Stimulated activated naive CD8-positive, alpha-beta T cell treated with anti-CD3 and anti-CD28 coated beads, Interleukin-15, amount 100 ng/mL, for 72 hours (primary cell): ENCODE data around the gene ADAM23.

Experiments used
- ATAC-seq: fragments of 150-1000 bp; cut with Tn5 transposase; 2 replicates; pipeline ENCODE4 v1.10.0; 2021; ENCODE audit warnings: mild to moderate bottlenecking, moderate library complexity
- DNase-seq, 2 donors: peaks; one replicate each; pipeline ENCODE4 v3.0.0; 2021 to 2022
- H3K27ac Mint-ChIP-seq, 2 donors: one replicate each; pipeline ENCODE4 v1.8.0; 2022; ENCODE audit warnings: mild to moderate bottlenecking in 2 of 2, mixed read lengths in 2 of 2, moderate library complexity in 2 of 2
- H3K27me3 Mint-ChIP-seq: one replicate; pipeline ENCODE4 v1.8.0; 2022; ENCODE audit warnings: mixed read lengths
- H3K4me1 Mint-ChIP-seq: one replicate; pipeline ENCODE4 v1.8.0; 2022; ENCODE audit warnings: mild to moderate bottlenecking, mixed read lengths
- H3K4me3 Mint-ChIP-seq, 2 donors: one replicate each; pipeline ENCODE4 v1.8.0; 2022; ENCODE audit warnings: mild to moderate bottlenecking in 2 of 2, mixed read lengths in 2 of 2, moderate library complexity in 1 of 2
- H3K9me3 Mint-ChIP-seq, 2 donors: one replicate each; pipeline ENCODE4 v1.8.0; 2022; ENCODE audit warnings: mixed read lengths in 2 of 2

Gene ADAM23

DNA sequence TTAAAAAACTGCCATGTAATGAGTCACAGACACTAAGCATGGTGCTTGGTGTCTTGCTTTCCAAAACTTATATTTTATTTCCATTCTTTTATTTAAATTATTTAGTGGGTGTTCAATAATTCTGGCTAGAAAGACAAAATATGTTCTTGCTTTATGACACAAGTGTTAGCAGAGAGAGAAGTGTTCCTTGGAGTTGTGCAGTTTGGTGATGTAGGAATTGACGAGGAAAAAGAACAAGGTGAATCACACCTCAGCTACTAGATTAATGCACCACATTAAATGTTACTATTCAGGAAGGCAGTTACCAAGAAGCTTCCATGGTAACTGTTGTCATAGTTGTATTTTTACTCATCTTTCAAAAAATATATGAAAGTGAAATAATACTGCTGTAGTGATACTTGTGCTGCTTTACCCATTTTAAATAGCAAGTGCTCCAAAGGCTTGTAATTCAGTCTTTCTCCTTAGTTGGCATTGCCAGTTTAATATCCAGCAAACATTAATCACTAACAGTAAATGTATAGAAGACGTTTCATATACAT, 28.3 kb downstream of the ADAM23 start:
- H3K27me3 Mint-ChIP-seq = peaks cover 9% of the 10 kb centered on the region
- peaks cover 9 to 10% of the 10 kb centered on the region in 2 donors for H3K9me3 Mint-ChIP-seq
- H3K4me1 Mint-ChIP-seq = no peaks in the 10 kb centered on the region
- DNase-seq (no peak), ATAC-seq (no peak)
- no peak overlapping the region for H3K27ac Mint-ChIP-seq
- no peak overlapping the region for H3K4me3 Mint-ChIP-seq

DNA sequence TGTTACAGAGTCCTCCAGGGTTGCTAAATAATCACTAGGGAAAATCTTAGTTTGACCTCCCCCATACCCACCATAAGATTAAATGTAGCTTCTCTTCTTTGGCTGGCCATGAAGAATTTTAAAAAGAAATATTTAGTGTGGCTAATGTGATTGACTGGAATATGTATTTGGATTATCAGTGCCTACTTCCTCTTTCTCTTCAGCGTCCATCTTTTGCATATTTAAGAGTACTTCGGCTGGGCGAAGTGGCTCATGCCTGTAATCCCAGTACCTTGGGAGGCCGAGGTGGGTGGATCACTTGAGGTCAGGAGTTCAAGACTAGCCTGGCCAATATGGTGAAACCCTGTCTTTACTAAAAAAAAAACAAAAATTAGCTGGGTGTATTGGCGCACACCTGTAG, 28.8 kb downstream of the ADAM23 start:
- H3K27me3 Mint-ChIP-seq = peaks cover 9% of the 10 kb centered on the region
- DNase-seq (no peak), ATAC-seq (no peak)
- H3K9me3 Mint-ChIP-seq = peaks cover 9 to 10% of the 10 kb centered on the region in 2 donors
- no peak overlapping the region for H3K4me3 Mint-ChIP-seq
- H3K4me1 Mint-ChIP-seq = no peaks in the 10 kb centered on the region
- H3K27ac Mint-ChIP-seq = no peak overlapping the region

DNA sequence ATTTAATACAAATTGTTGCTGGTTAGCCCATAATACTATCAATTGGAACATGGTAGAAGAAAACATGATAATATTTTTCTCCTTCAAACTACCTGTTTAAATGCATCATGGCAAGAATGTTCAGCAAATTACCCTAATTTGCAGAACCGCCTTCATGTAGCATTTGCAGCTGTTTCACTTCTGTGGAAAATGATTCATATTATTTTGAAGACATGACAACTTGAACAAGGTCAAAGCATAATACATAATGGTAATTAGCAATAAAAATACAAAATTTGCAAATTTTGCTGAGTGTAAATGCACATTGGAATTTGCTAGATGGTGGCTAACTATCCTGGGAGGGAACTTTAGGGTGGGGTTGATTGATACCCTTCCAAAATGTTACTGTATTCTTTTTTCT, 30.8 kb downstream of the ADAM23 start:
- Mint-ChIP-seq H3K9me3 (peaks cover 0 to 3% of the 10 kb centered on the region in 2 donors), H3K4me1 (no peaks in the 10 kb centered on the region), H3K4me3 (no peak overlapping the region), H3K27ac (no peak overlapping the region), H3K27me3 (no peaks in the 10 kb centered on the region)
- no peak for ATAC-seq
- no peak for DNase-seq

DNA sequence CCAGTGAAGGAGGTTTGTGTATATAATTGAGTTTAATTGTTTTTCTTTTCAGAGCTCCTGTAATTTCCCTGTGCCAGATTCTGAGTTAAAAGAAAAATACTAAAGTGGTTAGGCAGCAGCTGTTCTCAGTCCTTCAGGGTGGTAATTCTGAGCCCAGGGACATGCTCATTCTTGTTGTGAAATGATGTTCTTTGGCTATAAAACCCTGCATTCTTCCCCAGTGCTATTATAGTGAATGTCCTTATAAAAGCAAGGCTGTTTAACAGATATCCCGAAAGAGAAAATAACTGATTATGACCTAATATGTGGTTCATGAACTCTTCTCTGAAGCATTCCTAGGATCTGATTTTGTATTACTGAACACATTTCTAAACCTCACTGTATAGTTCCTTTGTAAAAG, 34.0 kb downstream of the ADAM23 start:
- H3K4me1 Mint-ChIP-seq = no peaks in the 10 kb centered on the region
- DNase-seq (no peak), ATAC-seq (no peak)
- H3K9me3 Mint-ChIP-seq = no peaks in the 10 kb centered on the region
- no peak overlapping the region for H3K27ac Mint-ChIP-seq
- peaks cover 9% of the 10 kb centered on the region for H3K27me3 Mint-ChIP-seq
- no peak overlapping the region for H3K4me3 Mint-ChIP-seq

DNA sequence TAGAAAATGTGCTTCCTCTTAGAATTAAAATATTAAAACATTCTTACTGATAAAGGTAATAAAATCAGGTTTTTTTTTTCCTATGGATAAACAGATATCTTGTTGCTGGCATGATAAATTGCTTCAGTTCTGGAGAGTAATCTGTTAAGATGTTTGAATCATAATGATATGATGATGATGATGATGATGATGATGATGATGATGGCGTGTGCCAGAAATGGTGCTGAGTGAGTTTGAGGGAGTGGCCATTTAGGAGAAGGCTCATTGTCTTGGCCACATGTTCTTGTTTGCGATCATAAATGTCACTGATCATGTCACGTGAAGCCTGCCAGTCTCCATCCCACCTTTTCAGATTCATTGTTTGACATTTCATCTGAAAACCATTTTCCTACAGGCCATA, 35.0 kb downstream of the ADAM23 start:
- DNase-seq (no peak), ATAC-seq (no peak)
- Mint-ChIP-seq H3K4me1 (no peaks in the 10 kb centered on the region), H3K27me3 (peaks cover 9% of the 10 kb centered on the region), H3K4me3 (no peak overlapping the region), H3K9me3 (no peaks in the 10 kb centered on the region), H3K27ac (no peak overlapping the region)

DNA sequence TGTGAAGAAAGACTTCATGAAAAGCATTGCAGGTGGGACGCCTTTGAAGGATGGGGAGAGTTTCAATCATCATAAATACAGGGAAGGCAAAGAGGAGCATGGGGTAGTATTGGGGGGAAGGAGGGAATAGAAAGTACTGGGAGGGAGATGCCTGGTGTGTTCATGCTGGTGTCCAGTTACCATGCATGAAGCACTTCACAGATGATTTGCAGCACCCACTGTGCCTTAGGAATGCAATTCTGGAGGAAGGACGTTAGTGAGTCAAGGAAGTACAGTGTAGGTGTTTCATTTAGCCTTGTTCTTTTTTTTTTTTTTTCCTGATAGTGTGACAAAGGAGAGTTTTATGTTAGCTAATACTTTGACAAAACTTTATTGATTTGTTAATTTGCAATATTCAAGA, 36.8 kb downstream of the ADAM23 start:
- Mint-ChIP-seq H3K4me3 (no peak overlapping the region), H3K27me3 (peaks cover 13% of the 10 kb centered on the region), H3K9me3 (peaks cover 0 to 6% of the 10 kb centered on the region in 2 donors), H3K27ac (no peak overlapping the region), H3K4me1 (no peaks in the 10 kb centered on the region)
- ATAC-seq (no peak), DNase-seq (no peak)

DNA sequence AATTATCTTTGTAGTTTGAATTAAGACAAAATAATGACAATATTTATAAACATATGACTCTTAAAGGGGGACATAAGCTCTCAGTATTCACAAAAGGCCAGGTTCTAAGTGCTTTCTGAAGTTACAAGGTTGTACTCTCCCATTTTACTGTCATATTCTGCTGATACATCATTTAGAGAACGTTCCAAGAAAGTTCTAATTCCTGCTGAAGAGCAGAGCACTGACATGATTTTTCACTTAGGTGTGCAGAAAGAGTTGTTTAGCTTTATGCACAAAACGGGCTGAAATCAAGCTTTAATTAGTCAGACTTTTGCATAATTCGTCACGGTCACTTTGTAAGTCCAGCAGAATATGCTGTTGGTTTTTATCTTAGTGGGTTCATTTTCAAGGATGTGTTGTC, 37.3 kb downstream of the ADAM23 start:
- Mint-ChIP-seq H3K27me3 (peaks cover 18% of the 10 kb centered on the region), H3K4me3 (no peak overlapping the region), H3K27ac (no peak overlapping the region), H3K4me1 (no peaks in the 10 kb centered on the region), H3K9me3 (peaks cover 0 to 10% of the 10 kb centered on the region in 2 donors)
- ATAC-seq (no peak), DNase-seq (no peak)

DNA sequence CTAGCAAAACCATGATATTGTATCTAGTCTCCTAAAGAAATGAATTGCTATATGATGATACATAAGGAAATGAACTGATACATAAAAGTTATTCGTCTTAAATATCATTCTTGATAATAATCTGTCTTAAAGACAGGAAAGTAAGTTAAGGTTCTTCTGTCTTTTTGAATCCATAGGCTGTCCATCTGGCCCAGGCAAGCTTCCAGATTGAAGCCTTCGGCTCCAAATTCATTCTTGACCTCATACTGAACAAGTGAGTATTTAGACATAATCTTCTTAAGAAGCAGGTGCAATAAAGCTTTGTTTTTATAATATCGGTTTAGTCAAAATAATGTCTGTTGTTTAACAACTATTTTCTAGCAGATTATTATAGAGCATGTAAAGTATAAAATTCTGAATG, 37.7 kb downstream of the ADAM23 start:
- no peaks in the 10 kb centered on the region for H3K4me1 Mint-ChIP-seq
- no peak for ATAC-seq
- no peak overlapping the region for H3K4me3 Mint-ChIP-seq
- no peak for DNase-seq
- peaks cover 0 to 14% of the 10 kb centered on the region in 2 donors for H3K9me3 Mint-ChIP-seq
- peaks cover 21% of the 10 kb centered on the region for H3K27me3 Mint-ChIP-seq
- H3K27ac Mint-ChIP-seq = no peak overlapping the region

DNA sequence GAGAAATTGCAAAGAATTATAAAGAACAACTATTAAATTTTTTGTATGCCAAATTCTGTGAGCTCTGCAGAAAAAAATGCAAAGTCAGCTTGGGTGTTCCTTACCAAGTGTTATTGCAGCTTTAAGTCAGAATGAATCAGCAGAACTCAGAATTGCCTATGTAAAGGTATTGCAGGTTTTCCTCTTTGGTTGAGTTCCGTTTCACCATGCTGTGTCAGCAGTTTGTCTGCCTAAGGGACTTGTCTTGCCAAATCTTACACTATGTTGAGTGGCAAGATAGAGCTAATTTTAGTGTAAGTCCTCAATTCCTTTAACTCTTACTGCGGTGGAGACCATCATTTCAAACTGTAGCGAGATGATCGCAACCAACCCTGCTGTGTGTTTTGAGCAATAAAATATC, 38.8 kb downstream of the ADAM23 start:
- H3K9me3 Mint-ChIP-seq = peaks cover 0 to 14% of the 10 kb centered on the region in 2 donors
- peaks cover 21% of the 10 kb centered on the region for H3K27me3 Mint-ChIP-seq
- no peak overlapping the region for H3K27ac Mint-ChIP-seq
- no peak for DNase-seq
- no peak for ATAC-seq
- no peak overlapping the region for H3K4me3 Mint-ChIP-seq
- no peaks in the 10 kb centered on the region for H3K4me1 Mint-ChIP-seq

DNA sequence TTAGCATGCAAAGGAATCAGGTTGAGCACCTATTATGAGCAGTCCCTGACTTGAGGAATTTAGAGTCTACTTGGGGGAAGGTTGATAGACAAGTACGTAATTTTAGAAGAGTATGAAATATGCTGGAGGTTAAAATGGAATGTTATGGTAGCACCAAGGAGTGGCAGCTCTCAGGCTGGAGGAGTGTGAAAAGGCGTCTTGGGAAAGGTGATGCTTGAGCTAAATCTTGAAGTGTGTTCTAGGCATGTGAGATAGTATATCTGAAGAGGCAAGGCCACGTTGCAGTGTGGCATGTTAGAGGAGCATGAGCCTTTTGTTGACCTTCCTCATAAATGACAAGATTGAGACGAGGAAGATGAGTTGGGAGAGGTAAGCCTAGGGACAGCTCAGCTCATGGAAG, 39.3 kb downstream of the ADAM23 start:
- Mint-ChIP-seq H3K9me3 (peaks cover 0 to 14% of the 10 kb centered on the region in 2 donors), H3K4me1 (no peaks in the 10 kb centered on the region), H3K27ac (no peak overlapping the region), H3K4me3 (no peak overlapping the region), H3K27me3 (peaks cover 21% of the 10 kb centered on the region)
- ATAC-seq = no peak
- no peak for DNase-seq

DNA sequence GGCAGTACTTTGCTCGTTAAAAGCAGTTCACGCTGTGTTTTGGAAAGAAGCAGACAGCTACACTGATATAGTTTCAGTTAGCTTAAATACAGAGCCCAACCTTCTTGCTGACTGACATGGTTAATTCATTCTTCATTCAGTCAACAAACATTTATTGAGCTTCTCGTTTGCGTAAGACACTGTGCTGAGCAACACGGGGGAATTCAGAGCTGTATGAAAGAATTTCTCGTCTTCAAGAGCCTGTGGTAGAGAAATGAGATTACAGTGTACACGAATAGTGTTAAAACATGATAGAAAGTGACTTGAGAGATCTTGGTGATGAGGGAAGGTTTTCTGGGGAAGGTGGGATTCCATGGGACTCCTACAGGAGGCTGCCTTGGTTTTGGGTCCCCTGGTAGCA, 44.7 kb downstream of the ADAM23 start:
- DNase-seq (no peak), ATAC-seq (no peak)
- Mint-ChIP-seq H3K4me1 (peaks cover 7% of the 10 kb centered on the region), H3K4me3 (no peak overlapping the region), H3K9me3 (peaks cover 0 to 14% of the 10 kb centered on the region in 2 donors), H3K27ac (no peak overlapping the region), H3K27me3 (peaks cover 24% of the 10 kb centered on the region)

DNA sequence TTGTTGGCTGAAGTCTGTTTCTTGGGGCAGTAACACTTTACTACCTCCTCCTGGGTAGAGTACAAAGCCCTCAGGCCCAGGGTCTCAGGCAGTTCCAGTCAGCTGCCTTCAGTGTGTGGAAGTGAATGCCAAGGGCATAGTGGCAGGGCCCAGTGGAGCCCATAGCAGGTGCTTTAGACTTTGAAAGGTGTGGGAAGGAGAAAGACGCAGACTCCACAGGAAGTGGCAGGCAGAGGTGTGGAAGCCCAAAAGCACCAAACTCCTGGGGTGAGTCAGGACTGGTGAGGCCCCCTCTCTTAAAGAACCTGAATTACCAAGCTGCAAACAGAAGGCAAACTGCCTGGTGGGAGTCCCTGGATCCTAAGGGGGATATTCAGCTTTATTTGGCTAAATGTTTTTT, 45.3 kb downstream of the ADAM23 start:
- peaks cover 24% of the 10 kb centered on the region for H3K27me3 Mint-ChIP-seq
- DNase-seq = peak in 1 of 2 donors; percentile 9
- peaks cover 7% of the 10 kb centered on the region for H3K4me1 Mint-ChIP-seq
- H3K27ac Mint-ChIP-seq = no peak overlapping the region
- H3K4me3 Mint-ChIP-seq = no peak overlapping the region
- ATAC-seq = peak; percentile 80
- peaks cover 0 to 14% of the 10 kb centered on the region in 2 donors for H3K9me3 Mint-ChIP-seq

DNA sequence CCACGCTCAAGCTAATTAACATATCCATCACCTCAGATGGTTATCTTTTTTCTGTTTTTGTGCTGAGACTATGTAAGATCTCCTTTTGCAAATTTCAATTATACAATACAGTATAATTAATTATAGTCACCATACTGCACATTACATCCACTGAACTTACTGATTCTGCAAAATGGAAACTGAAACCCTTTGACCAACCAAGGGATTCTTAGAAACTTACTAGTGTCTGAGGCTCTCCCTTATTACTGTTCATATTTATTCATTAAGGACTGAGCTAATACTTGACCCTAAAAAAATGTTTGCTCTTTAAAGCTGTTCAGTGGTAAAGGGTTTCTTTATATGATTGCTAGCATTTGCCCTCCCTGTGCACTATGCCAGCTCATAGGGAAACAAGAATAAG, 50.7 kb downstream of the ADAM23 start:
- Mint-ChIP-seq H3K4me1 (no peaks in the 10 kb centered on the region), H3K4me3 (no peak overlapping the region), H3K27me3 (peaks cover 10% of the 10 kb centered on the region), H3K9me3 (peaks cover 8 to 18% of the 10 kb centered on the region in 2 donors), H3K27ac (no peak overlapping the region)
- ATAC-seq (no peak), DNase-seq (no peak)

DNA sequence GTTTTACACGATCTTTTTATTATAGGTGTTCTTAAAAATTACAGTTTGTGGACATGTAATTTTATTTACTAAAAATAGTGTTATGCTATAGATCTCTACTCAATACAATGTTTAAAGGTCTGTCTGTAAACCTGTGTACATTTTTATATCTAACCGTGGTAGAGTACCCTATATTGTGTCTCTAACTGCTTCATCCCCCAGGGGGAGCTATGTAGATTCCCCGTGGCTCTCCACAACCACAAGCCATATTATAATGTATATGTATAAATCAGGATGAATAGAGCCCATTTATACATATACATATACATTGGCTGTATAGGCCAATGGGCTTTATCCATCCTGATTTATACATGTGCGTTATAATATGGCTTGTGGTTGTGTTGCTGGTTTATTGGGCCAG, 59.4 kb downstream of the ADAM23 start:
- ATAC-seq = no peak
- no peaks in the 10 kb centered on the region for H3K9me3 Mint-ChIP-seq
- no peak overlapping the region for H3K27ac Mint-ChIP-seq
- H3K27me3 Mint-ChIP-seq = peaks cover 12% of the 10 kb centered on the region
- H3K4me3 Mint-ChIP-seq = no peak overlapping the region
- H3K4me1 Mint-ChIP-seq = no peaks in the 10 kb centered on the region
- DNase-seq = no peak

DNA sequence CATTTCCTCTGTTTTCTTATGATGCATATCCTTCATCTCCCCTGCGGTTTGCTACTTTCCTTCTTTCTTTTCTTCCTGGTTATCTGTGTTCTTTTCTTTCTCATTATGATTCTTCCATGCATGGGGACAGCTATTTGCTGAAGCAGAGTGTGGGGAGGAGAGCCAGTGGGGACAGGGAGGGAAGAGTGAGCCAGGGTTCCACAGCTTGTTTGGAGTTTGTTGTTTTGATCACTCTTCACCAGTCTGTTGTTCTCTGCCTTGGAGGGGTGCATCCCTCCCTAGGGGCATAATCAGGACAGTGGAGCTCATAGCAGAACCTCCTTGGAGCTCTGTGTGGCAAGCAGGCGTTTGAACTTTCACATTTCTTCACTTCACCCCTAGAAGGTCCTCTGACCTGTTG, 68.0 kb downstream of the ADAM23 start:
- Mint-ChIP-seq H3K4me3 (no peak overlapping the region), H3K27me3 (peaks cover 33% of the 10 kb centered on the region), H3K27ac (no peak overlapping the region), H3K9me3 (no peaks in the 10 kb centered on the region), H3K4me1 (peaks cover 7% of the 10 kb centered on the region)
- DNase-seq (no peak), ATAC-seq (no peak)

DNA sequence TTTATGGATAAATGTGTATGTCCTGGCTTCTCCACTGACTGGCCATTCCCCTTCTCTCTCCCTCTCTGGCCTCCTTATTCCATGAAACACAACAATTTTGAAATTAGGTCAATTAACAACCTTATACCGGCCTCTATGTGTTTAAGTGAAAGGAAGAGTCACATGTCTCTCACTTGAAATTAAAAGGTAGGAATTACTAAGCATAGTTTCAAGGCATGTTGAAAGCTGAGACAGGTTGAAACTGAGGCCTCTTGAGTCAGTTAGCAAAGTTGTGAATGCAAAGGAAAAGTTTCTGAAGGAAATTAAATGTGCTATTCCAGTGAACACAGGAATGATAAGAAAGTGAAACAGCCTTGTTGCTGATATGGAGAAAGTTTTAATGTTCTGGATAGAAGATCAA, 69.7 kb downstream of the ADAM23 start:
- ATAC-seq = no peak
- peaks cover 33% of the 10 kb centered on the region for H3K27me3 Mint-ChIP-seq
- H3K4me1 Mint-ChIP-seq = peaks cover 7% of the 10 kb centered on the region
- no peaks in the 10 kb centered on the region for H3K9me3 Mint-ChIP-seq
- no peak overlapping the region for H3K4me3 Mint-ChIP-seq
- DNase-seq = no peak
- H3K27ac Mint-ChIP-seq = peak overlapping the region in 1 of 2 donors; percentile 40

DNA sequence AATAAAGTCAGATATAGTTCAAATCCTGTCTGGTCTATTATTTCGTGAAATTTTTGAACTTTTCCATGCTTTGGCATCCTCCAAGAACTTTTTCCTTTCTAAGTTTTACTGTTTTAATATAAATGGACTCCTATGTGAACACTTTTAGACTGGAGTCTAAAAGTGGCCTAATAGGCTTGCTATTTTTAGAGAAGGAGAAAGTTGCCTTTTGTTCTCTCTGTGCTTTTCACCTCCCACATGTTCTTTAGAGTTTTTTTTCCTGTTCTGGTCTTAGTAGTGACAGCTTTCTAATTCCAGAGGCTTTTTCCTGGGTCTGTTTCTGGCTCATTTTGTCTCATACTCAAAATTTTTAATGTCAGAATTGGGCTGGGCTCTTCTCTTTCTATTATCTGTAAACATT, 72.2 kb downstream of the ADAM23 start:
- Mint-ChIP-seq H3K27ac (no peak overlapping the region), H3K4me3 (no peak overlapping the region), H3K4me1 (peaks cover 7% of the 10 kb centered on the region), H3K27me3 (peaks cover 30% of the 10 kb centered on the region), H3K9me3 (no peaks in the 10 kb centered on the region)
- no peak for DNase-seq
- no peak for ATAC-seq
